ENCODE measurements around the gene CYP26B1. TPM values are rescaled to one million over a fixed set of nuclear protein-coding genes. Genes with fewer than 3 reads are reported as not detected.

The CYP26B1 gene
- total and polyA plus RNA-seq, 4 donors: 1.4 to 12.9 (median 5.4) TPM

- intact Hi-C loops (cut with DNase I): no loop called here
- H3K27me3 ChIP-seq (ENCODE audit: control insufficient read depth in 1 of 2, insufficient read depth in 2 of 2, low read length in 1 of 2): no peaks in the 10 kb centered on the region
- no peak overlapping the region for H3K27ac ChIP-seq (ENCODE audit: low read depth in 1 of 2, low read length in 2 of 2)
- ATAC-seq (ENCODE audit: low FRiP score): no peak
- H3K9me3 ChIP-seq (ENCODE audit: control insufficient read depth, low read length): no peaks in the 10 kb centered on the region
- 77 to 81% methylated on average over 12 of the region's 12 CpGs for WGBS, 2 donors
- no peaks in the 10 kb centered on the region for H3K4me1 ChIP-seq (ENCODE audit: control insufficient read depth in 1 of 2, insufficient read depth in 2 of 2, low read length in 2 of 2)
- no peak overlapping the region for H3K4me3 ChIP-seq (ENCODE audit: low read length in 2 of 2)
- DNase-seq: no peak
- no peaks in the 10 kb centered on the region for H3K36me3 ChIP-seq (ENCODE audit: control insufficient read depth in 1 of 2, insufficient read depth in 2 of 2, low read length in 1 of 2)
These were observed 11.7 kb upstream of the CYP26B1 start for GRCh38 chr2:72159211-72159993.

DNA sequence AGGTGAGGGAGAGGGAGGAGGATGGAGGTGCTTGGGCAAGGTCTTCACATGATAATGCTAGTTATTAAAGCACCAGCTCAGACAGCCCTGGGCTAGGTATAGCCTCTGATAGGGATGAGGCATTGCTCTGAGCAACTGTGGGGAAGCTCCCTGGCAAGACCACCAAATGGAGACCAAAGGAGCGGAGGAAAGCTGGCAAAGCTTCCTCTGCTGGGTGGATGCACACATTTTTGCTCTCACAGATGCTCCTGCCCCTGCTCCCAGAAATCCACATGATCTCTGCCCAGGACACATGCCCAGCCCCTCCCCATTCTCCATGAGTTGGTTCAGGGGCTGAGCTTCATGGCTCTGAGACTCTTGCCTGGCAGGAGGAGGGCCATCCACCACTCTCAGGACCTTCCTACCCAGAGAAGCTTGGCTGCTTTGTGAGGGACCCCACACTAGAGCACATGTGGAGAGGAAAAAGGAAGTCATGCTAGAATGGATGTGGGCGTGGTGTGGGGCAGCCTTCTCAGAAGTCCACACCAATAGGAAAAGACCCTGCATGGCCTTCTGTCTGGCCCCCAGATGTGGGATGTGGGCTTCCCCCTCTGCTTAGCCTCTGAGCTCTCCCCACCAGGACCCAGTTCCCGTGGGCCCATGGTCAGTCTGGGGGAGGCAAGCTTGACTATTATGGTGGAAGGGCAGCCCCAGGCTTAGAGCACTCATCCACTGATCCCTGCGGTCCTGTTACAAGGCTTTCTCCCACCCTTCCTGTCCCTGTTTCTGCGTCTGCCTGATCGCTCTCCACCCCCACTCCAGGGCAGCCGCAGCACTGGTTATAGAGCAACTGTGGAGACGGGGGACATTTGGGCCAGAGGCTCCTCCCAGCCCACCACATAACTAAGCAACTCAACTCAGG, 10.5 kb upstream of the CYP26B1 start:
- H3K4me1 ChIP-seq (ENCODE audit: control insufficient read depth in 1 of 2, insufficient read depth in 2 of 2, low read length in 2 of 2): no peaks in the 10 kb centered on the region
- H3K36me3 ChIP-seq (ENCODE audit: control insufficient read depth in 1 of 2, insufficient read depth in 2 of 2, low read length in 1 of 2): no peaks in the 10 kb centered on the region
- no peak for DNase-seq
- no peak overlapping the region for H3K4me3 ChIP-seq (ENCODE audit: low read length in 2 of 2)
- H3K9me3 ChIP-seq (ENCODE audit: control insufficient read depth, low read length): no peaks in the 10 kb centered on the region
- intact Hi-C loops (cut with DNase I): no loop called here
- H3K27ac ChIP-seq (ENCODE audit: low read depth in 1 of 2, low read length in 2 of 2): no peak overlapping the region
- no peak for ATAC-seq (ENCODE audit: low FRiP score)
- 90 to 92% methylated on average over 8 of the region's 8 CpGs for WGBS, 2 donors
- H3K27me3 ChIP-seq (ENCODE audit: control insufficient read depth in 1 of 2, insufficient read depth in 2 of 2, low read length in 1 of 2): no peaks in the 10 kb centered on the region

GRCh38 chr2:72156872-72157271, 9.2 kb upstream of the CYP26B1 start:
- Histone ChIP-seq H3K36me3 (ENCODE audit: control insufficient read depth in 1 of 2, insufficient read depth in 2 of 2, low read length in 1 of 2) (no peaks in the 10 kb centered on the region), H3K4me1 (ENCODE audit: control insufficient read depth in 1 of 2, insufficient read depth in 2 of 2, low read length in 2 of 2) (no peaks in the 10 kb centered on the region), H3K9me3 (ENCODE audit: control insufficient read depth, low read length) (no peaks in the 10 kb centered on the region), H3K27ac (ENCODE audit: low read depth in 1 of 2, low read length in 2 of 2) (no peak overlapping the region), H3K27me3 (ENCODE audit: control insufficient read depth in 1 of 2, insufficient read depth in 2 of 2, low read length in 1 of 2) (no peaks in the 10 kb centered on the region), H3K4me3 (ENCODE audit: low read length in 2 of 2) (no peak overlapping the region)
- 74 to 86% methylated on average over 2 of the region's 2 CpGs for WGBS, 2 donors
- no peak for ATAC-seq (ENCODE audit: low FRiP score)
- no peak for DNase-seq
- intact Hi-C loops (cut with DNase I): no loop called here

- intact Hi-C loops (cut with DNase I): no loop called here
- no peak overlapping the region for H3K4me3 ChIP-seq (ENCODE audit: low read length in 2 of 2)
- no peak overlapping the region for H3K27ac ChIP-seq (ENCODE audit: low read depth in 1 of 2, low read length in 2 of 2)
- DNase-seq (no peak), ATAC-seq (ENCODE audit: low FRiP score) (no peak)
- no peaks in the 10 kb centered on the region for H3K4me1 ChIP-seq (ENCODE audit: control insufficient read depth in 1 of 2, insufficient read depth in 2 of 2, low read length in 2 of 2)
- H3K27me3 ChIP-seq (ENCODE audit: control insufficient read depth in 1 of 2, insufficient read depth in 2 of 2, low read length in 1 of 2): no peaks in the 10 kb centered on the region
- no peaks in the 10 kb centered on the region for H3K36me3 ChIP-seq (ENCODE audit: control insufficient read depth in 1 of 2, insufficient read depth in 2 of 2, low read length in 1 of 2)
- H3K9me3 ChIP-seq (ENCODE audit: control insufficient read depth, low read length): no peaks in the 10 kb centered on the region
- WGBS, 2 donors: 87 to 88% methylated on average over 5 of the region's 5 CpGs
These were observed 8.1 kb upstream of the CYP26B1 start for GRCh38 chr2:72155737-72156136.

GRCh38 chr2:72155151-72155550, 7.5 kb upstream of the CYP26B1 start:
- Histone ChIP-seq H3K4me3 (ENCODE audit: low read length in 2 of 2) (no peak overlapping the region), H3K27me3 (ENCODE audit: control insufficient read depth in 1 of 2, insufficient read depth in 2 of 2, low read length in 1 of 2) (no peaks in the 10 kb centered on the region), H3K4me1 (ENCODE audit: control insufficient read depth in 1 of 2, insufficient read depth in 2 of 2, low read length in 2 of 2) (no peaks in the 10 kb centered on the region), H3K9me3 (ENCODE audit: control insufficient read depth, low read length) (no peaks in the 10 kb centered on the region), H3K36me3 (ENCODE audit: control insufficient read depth in 1 of 2, insufficient read depth in 2 of 2, low read length in 1 of 2) (no peaks in the 10 kb centered on the region), H3K27ac (ENCODE audit: low read depth in 1 of 2, low read length in 2 of 2) (no peak overlapping the region)
- 72 to 77% methylated on average over 3 of the region's 3 CpGs for WGBS, 2 donors
- no peak for DNase-seq
- intact Hi-C loops (cut with DNase I): no loop called here
- no peak for ATAC-seq (ENCODE audit: low FRiP score)

GRCh38 chr2:72154386-72154975, 6.8 kb upstream of the CYP26B1 start:
- intact Hi-C loops (cut with DNase I): loop anchor here in 1 of 2 donors (5.0 kb wide), 1 partner anchor 607 kb away; no protein-coding TSS in a partner anchor
- Histone ChIP-seq H3K4me1 (ENCODE audit: control insufficient read depth in 1 of 2, insufficient read depth in 2 of 2, low read length in 2 of 2) (no peaks in the 10 kb centered on the region), H3K27ac (ENCODE audit: low read depth in 1 of 2, low read length in 2 of 2) (no peak overlapping the region), H3K27me3 (ENCODE audit: control insufficient read depth in 1 of 2, insufficient read depth in 2 of 2, low read length in 1 of 2) (no peaks in the 10 kb centered on the region), H3K9me3 (ENCODE audit: control insufficient read depth, low read length) (no peaks in the 10 kb centered on the region), H3K4me3 (ENCODE audit: low read length in 2 of 2) (no peak overlapping the region), H3K36me3 (ENCODE audit: control insufficient read depth in 1 of 2, insufficient read depth in 2 of 2, low read length in 1 of 2) (no peaks in the 10 kb centered on the region)
- 82 to 84% methylated on average over 16 of the region's 16 CpGs for WGBS, 2 donors
- ATAC-seq (ENCODE audit: low FRiP score) (no peak), DNase-seq (peak in 1 of 2 donors; percentile 36)

- Histone ChIP-seq H3K4me1 (ENCODE audit: control insufficient read depth in 1 of 2, insufficient read depth in 2 of 2, low read length in 2 of 2) (no peaks in the 10 kb centered on the region), H3K9me3 (ENCODE audit: control insufficient read depth, low read length) (no peaks in the 10 kb centered on the region), H3K27me3 (ENCODE audit: control insufficient read depth in 1 of 2, insufficient read depth in 2 of 2, low read length in 1 of 2) (no peaks in the 10 kb centered on the region), H3K4me3 (ENCODE audit: low read length in 2 of 2) (no peak overlapping the region), H3K36me3 (ENCODE audit: control insufficient read depth in 1 of 2, insufficient read depth in 2 of 2, low read length in 1 of 2) (no peaks in the 10 kb centered on the region), H3K27ac (ENCODE audit: low read depth in 1 of 2, low read length in 2 of 2) (no peak overlapping the region)
- ATAC-seq (ENCODE audit: low FRiP score) (no peak), DNase-seq (no peak)
- intact Hi-C loops (cut with DNase I): loop anchor here in 1 of 2 donors (5.0 kb wide), 1 partner anchor 607 kb away; no protein-coding TSS in a partner anchor
- WGBS, 2 donors: 85 to 91% methylated on average over 5 of the region's 5 CpGs
These were observed 6.3 kb upstream of the CYP26B1 start for GRCh38 chr2:72153924-72154323.

DNA sequence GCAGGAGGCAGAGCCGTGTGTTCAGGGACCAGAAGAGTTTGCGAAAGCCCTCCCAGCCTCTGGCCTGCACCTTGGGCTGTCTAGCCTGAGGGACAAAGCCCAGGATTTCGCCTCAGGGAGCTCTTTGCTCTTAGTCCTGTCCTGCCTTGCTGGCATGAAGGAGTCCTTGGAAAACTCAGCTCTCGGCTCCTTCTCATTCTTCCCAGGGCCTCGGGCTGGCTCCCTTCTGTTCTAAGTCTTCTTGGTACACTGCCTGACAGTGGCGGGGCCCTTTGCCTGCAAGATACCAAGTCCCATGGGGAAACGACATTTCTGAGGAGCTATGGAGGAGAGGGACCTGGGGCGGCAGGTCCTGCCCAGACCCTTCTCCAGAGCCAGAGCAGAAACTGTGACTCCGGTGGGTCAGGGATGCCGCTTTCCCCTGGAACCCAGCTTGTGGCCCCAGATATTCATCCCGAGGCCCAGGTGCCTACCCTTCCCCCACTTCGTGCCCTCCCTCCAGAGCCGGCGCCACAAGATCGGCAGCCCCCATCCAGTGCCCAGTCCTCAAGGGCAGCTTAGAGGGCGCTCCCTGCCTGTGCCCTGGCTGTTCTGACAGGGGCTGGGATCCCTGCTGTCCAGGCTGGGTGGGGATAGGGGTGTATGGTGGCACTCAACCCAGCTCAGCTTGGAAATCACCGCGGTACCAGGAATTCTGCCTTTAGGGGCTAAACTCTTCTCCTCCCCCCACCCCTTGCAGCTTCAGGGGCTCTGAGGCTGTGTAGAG, 5.5 kb upstream of the CYP26B1 start:
- no peak for DNase-seq
- no peak for ATAC-seq (ENCODE audit: low FRiP score)
- Histone ChIP-seq H3K9me3 (ENCODE audit: control insufficient read depth, low read length) (no peaks in the 10 kb centered on the region), H3K36me3 (ENCODE audit: control insufficient read depth in 1 of 2, insufficient read depth in 2 of 2, low read length in 1 of 2) (no peaks in the 10 kb centered on the region), H3K4me1 (ENCODE audit: control insufficient read depth in 1 of 2, insufficient read depth in 2 of 2, low read length in 2 of 2) (no peaks in the 10 kb centered on the region), H3K4me3 (ENCODE audit: low read length in 2 of 2) (no peak overlapping the region), H3K27ac (ENCODE audit: low read depth in 1 of 2, low read length in 2 of 2) (no peak overlapping the region), H3K27me3 (ENCODE audit: control insufficient read depth in 1 of 2, insufficient read depth in 2 of 2, low read length in 1 of 2) (no peaks in the 10 kb centered on the region)
- intact Hi-C loops (cut with DNase I): loop anchor here in 1 of 2 donors (5.0 kb wide), 1 partner anchor 606 kb away; no protein-coding TSS in a partner anchor
- WGBS, 2 donors: 56 to 71% methylated on average over 18 of the region's 18 CpGs

Measured in aorta (tissue), 5 donors.